MCF 10A (cell line): ENCODE measurements around the gene PAK4. TPM values are rescaled to one million over a fixed set of nuclear protein-coding genes. Genes with fewer than 3 reads are reported as not detected.

ENCODE experiments used
- Bru-seq: library from RNA; stranded (reverse); fragments of 400-500 nt; gene quantifications from one replicate; lab custom pipeline; 2021; lab: Mats Ljungman, UMichigan
- BruChase-seq, 2 experiments: library from RNA; stranded (reverse); fragments of 400-500 nt; gene quantifications; one replicate each; lab custom pipeline; 2021; lab: Mats Ljungman, UMichigan
- BruUV-seq: library from RNA; stranded (reverse); fragments of 400-500 nt; replicated peaks from 2 replicates; lab custom pipeline; 2021; lab: Mats Ljungman, UMichigan
- CTCF ChIA-PET: fragments of 300-600 bp; sonication (Branson Sonifier 250); formaldehyde crosslinking; extraction: SDS; loops from one replicate; lab custom pipeline; 2021; ENCODE audit warnings: antibody characterized with exemption, inconsistent platforms; lab: Yijun Ruan, JAX
- POLR2A ChIA-PET: fragments of 300-600, 350-650 bp; sonication (Branson Sonifier 250); formaldehyde crosslinking; extraction: SDS; loops from one replicate; lab custom pipeline; 2020; ENCODE audit warnings: antibody characterized with exemption, inconsistent platforms; lab: Yijun Ruan, JAX
- DNase-seq: peaks from one replicate; pipeline ENCODE4 v3.0.0-alpha.2; 2018; ENCODE audit not compliant: unreplicated experiment
- H3K27ac Mint-ChIP-seq: one replicate; pipeline ENCODE4 v1.8.0; 2022; ENCODE audit warnings: mild to moderate bottlenecking, low read depth, mixed read lengths; ENCODE audit not compliant: unreplicated experiment
- H3K27me3 Mint-ChIP-seq: one replicate; pipeline ENCODE4 v1.8.0; 2022; ENCODE audit warnings: mixed read lengths; ENCODE audit not compliant: insufficient read depth, unreplicated experiment
- H3K36me3 Mint-ChIP-seq: one replicate; pipeline ENCODE4 v1.8.0; 2022; ENCODE audit warnings: mild to moderate bottlenecking, moderate library complexity, mixed read lengths; ENCODE audit not compliant: insufficient read depth, unreplicated experiment
- H3K4me1 Mint-ChIP-seq: one replicate; pipeline ENCODE4 v1.8.0; 2022; ENCODE audit warnings: mixed read lengths; ENCODE audit not compliant: insufficient read depth, unreplicated experiment
- H3K4me3 Mint-ChIP-seq: one replicate; pipeline ENCODE4 v1.8.0; 2022; ENCODE audit warnings: mild to moderate bottlenecking, moderate library complexity, mixed read lengths; ENCODE audit not compliant: unreplicated experiment
- H3K9me3 Mint-ChIP-seq: one replicate; pipeline ENCODE4 v1.8.0; 2022; ENCODE audit warnings: mixed read lengths; ENCODE audit not compliant: unreplicated experiment
- intact Hi-C: fragments of 100-400 bp; cut with micrococcal nuclease; formaldehyde crosslinking; loops from 2 replicates; pipeline ENCODE4 v1.14.1; 2022
- long read RNA-seq: library from polyadenylated mRNA; stranded (forward); transcript quantifications from one replicate; pipeline ENCODE4 v2.0.0, GENCODE V29; 2022
- total RNA-seq: library from RNA; stranded (reverse); gene quantifications from 2 replicates; pipeline ENCODE4 v1.2.3, GENCODE V29; 2022
- TF ChIP-seq, protein P1 (sequence below): fragments of 200-600 bp; IDR thresholded peaks from one replicate; pipeline ENCODE4 v1.8.0; 2022; ENCODE audit warnings: antibody characterized with exemption, mild to moderate bottlenecking; ENCODE audit not compliant: unreplicated experiment

The PAK4 gene
- total RNA-seq: 28.4 and 29.5 TPM in 2 replicates
- Bru-seq, nascent RNA: percentile 52 among the genes with signal in this experiment
- BruChase-seq, experiment 1, labeled RNA remaining after a 6-hour chase: percentile 54 among the genes with signal in this experiment
- BruChase-seq, experiment 2, labeled RNA remaining after a 2-hour chase: percentile 49 among the genes with signal in this experiment
- long read RNA-seq, partial matches to known transcripts: 6 of 50 reads
- long read RNA-seq, other reads (novel, unspliced or antisense): 39 of 50 reads

DNA sequence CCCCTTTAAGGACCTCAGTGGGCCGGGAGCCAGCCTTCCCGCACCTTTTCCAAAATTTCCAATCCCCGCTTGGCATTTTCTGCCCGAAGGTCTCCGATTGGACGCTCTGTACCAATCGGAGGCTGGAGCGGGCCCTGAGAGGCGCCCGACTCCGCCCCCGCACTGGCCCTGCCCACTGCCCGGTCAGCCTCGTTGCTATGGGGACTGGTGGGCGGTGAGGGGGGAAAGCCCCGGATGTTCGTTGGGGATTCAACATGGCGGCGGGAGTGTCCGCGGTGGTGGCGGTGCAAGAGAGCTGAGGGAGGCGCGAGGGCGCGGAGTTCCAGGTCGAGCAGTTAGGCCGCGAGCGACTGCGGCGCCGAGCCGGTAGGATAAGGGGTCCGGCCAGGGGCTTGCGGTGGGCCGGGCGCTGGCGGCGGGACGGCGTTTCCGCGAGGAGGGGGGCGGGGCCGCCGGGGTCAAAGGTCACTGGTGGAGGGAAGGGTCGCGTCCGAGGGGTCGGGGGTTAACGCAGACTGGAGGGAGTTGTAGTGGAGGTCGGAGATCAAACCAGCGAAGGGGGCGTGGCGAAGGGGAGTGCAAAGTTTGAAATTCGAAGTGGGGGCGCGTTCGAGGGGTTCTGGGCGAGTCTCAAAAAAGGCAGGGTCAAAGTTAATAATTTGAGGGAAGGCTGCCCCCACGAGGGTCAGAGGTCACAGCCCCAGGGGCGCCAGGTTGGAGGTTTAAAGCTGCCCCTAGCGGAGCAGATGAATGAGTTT is at the start of gene PAK4:
Gene PAK4, plus strand, starts transcription at position 233 of the 758 bp plus-strand sequence. CDS start 43,768 bp downstream, outside the sequence.
- BruUV-seq: no TSS peak
- peak within 1 kb of the TSS; percentile 89 for H3K27ac Mint-ChIP-seq
- H3K4me3 Mint-ChIP-seq: peak within 1 kb of the TSS; percentile 87
- intact Hi-C loops: loop anchor here (1.0 to 10.0 kb wide), 2 partner anchors 286 to 409 kb away; partner anchors contain the start of gene EID2B
- TF ChIP-seq, protein P1, sequence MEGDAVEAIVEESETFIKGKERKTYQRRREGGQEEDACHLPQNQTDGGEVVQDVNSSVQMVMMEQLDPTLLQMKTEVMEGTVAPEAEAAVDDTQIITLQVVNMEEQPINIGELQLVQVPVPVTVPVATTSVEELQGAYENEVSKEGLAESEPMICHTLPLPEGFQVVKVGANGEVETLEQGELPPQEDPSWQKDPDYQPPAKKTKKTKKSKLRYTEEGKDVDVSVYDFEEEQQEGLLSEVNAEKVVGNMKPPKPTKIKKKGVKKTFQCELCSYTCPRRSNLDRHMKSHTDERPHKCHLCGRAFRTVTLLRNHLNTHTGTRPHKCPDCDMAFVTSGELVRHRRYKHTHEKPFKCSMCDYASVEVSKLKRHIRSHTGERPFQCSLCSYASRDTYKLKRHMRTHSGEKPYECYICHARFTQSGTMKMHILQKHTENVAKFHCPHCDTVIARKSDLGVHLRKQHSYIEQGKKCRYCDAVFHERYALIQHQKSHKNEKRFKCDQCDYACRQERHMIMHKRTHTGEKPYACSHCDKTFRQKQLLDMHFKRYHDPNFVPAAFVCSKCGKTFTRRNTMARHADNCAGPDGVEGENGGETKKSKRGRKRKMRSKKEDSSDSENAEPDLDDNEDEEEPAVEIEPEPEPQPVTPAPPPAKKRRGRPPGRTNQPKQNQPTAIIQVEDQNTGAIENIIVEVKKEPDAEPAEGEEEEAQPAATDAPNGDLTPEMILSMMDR: no peak
- ChIA-PET CTCF (interaction anchor here (0.9 to 1.2 kb wide), 4 partner anchors 14 to 203 kb away, joined by 3 to 4 read pairs (median 3); no protein-coding TSS in a partner anchor), POLR2A (interaction anchor here (0.6 to 1.4 kb wide), 6 partner anchors 13 to 310 kb away, joined by 3 to 4 read pairs (median 3); partner anchors contain the start of genes RPS16 and SAMD4B)
- peaks cover 24% of the 10 kb centered on the region for H3K4me1 Mint-ChIP-seq
- peak; percentile 99 for DNase-seq
- no peaks in the 10 kb centered on the region for H3K27me3 Mint-ChIP-seq
- no peaks in the 10 kb centered on the region for H3K9me3 Mint-ChIP-seq
- peaks cover 7% of the 10 kb centered on the region for H3K36me3 Mint-ChIP-seq

DNA sequence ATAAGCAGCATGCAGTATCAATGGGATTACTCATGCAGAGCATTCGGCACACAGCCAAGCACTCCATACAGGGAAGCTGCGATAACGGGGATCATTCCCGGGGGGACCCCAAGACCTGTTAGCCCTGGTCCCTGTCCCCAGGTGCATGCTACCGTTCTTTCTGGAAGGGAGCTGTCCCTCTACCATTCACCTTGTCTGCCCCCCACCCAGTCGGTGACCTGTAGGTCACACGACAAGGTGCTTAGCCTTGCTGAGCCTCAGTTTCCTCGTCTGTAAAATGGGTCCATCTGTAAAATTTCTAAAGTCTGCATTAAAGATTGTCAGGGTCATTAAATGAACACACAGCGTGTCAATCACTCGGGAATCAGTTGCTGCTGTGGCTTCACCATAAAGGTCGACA is 48.3 kb upstream of the PAK4 start:
- no peak for DNase-seq
- H3K36me3 Mint-ChIP-seq: no peaks in the 10 kb centered on the region
- ChIA-PET POLR2A (no interaction called here), CTCF (interaction anchor here (1.7 kb wide), 1 partner anchor 16 kb away, joined by 4 read pairs; no protein-coding TSS in a partner anchor)
- TF ChIP-seq, protein P1: no peak
- no peak overlapping the region for H3K27ac Mint-ChIP-seq
- H3K4me3 Mint-ChIP-seq: no peak overlapping the region
- BruUV-seq: no TSS peak
- H3K9me3 Mint-ChIP-seq: no peaks in the 10 kb centered on the region
- peaks cover 17% of the 10 kb centered on the region for H3K4me1 Mint-ChIP-seq
- H3K27me3 Mint-ChIP-seq: no peaks in the 10 kb centered on the region
- intact Hi-C loops: no loop called here

DNA sequence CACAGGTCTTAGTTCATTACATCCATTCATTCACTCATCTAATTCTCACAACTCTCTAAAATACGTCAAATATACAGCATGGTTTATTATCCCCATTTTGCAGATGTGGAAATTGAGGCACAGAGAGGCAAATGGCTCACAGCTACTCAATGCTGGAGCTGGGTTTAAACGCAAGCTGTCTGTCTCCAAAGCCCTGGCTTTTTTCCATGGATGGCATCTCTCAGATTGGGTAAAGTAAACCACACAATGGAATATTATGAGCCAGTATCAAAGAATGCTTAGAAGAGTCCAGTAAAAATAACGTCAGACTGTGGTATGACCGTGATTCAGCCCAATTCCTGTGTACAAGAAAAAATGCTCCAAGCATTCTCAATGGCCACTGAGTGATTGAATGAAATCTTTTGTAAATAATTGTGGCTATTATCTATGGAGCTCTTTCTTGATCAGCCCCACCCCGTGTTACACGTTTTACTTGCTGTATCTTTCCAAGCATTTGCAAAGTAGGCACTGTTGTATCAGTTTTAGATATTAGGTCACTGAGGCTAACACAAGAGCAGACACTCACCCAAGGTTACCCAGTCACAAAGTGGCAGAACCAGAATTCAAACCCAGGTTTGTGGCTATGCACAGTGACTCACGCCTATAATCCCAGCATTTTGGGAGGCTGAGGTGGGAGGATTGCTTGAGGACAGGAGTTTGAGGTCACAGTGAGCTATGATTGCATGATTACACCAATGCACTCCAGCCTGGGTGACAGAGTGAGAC is 47.0 kb upstream of the PAK4 start:
- no peaks in the 10 kb centered on the region for H3K27me3 Mint-ChIP-seq
- BruUV-seq: no TSS peak

More for the DNA sequence above, 47.0 kb upstream of the PAK4 start:
- Mint-ChIP-seq H3K36me3 (no peaks in the 10 kb centered on the region), H3K4me3 (no peak overlapping the region), H3K9me3 (no peaks in the 10 kb centered on the region), H3K4me1 (peaks cover 24% of the 10 kb centered on the region), H3K27ac (peak overlapping the region; percentile 79)
- ChIA-PET POLR2A (interaction anchor here (0.6 to 1.7 kb wide), 4 partner anchors 15 to 367 kb away, joined by 3 to 5 read pairs (median 4); partner anchors contain the start of gene SUPT5H), CTCF (interaction anchor here (0.6 to 1.7 kb wide), 3 partner anchors 15 to 32 kb away, joined by 3 to 8 read pairs (median 4); no protein-coding TSS in a partner anchor)
- intact Hi-C loops: no loop called here
- TF ChIP-seq, protein P1: no peak
- DNase-seq: peak; percentile 96
